Measurements from ENCODE around the gene SP3. TPM values are rescaled to one million over a fixed set of nuclear protein-coding genes. Genes with fewer than 3 reads are reported as not detected.

SP3 gene
- total and polyA plus RNA-seq, 9 of the 15 experiments (the other 6 are each of a cell fraction or from before 2014, with no cell fraction given): 12.0 to 106 (median 74.9) TPM

GRCh38 chr2:174012347-174013314 lies 47.5 kb upstream of the SP3 start (continued):
- TF ChIP-seq MGA (IDR thresholded peaks at IDR 0.05): peak; percentile 84
- TF ChIP-seq ZNF740 (CRISPR knock-in tag; IDR thresholded peaks at IDR 0.05): no peak
- TF ChIP-seq ZNF740 (tag; IDR thresholded peaks at IDR 0.05): no peak
- no peak for TF ChIP-seq SIRT6 (IDR thresholded peaks at IDR 0.05; ENCODE audit: low read depth, low read length)

Data from K562 (cell line).